ENCODE measurements around the gene KCNMB4. TPM values are rescaled to one million over a fixed set of nuclear protein-coding genes. Genes with fewer than 3 reads are reported as not detected.

Gene KCNMB4
- total and polyA plus RNA-seq, 7 donors, result 0.69 to 6.4 (median 4.7) TPM

DNA sequence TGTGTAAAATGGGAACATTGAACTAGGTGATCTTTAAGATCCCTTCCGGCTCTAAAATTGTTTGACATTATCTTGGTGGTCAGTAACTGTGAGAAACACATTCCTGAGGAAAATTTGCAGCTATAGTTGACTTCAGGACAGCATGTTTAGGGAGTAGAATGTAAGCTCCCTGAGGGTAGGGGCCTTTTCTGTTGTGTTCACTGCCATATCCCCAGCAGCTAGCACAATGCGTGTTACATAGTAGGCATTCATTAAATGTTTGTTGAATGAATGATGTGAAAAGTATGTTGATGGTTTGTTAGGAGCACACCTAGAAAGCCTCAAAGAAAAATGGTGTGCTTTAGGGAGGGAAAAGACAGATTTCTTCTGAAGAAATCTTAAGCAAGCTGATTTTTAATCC lies 38.5 kb upstream of the KCNMB4 start:
- Histone ChIP-seq H3K27me3 (no peaks in the 10 kb centered on the region), H3K36me3 (peaks cover 0 to 5% (median 2%) of the 10 kb centered on the region in 4 donors), H3K27ac (no peak overlapping the region), H3K4me3 (no peak overlapping the region), H3K4me1 (no peaks in the 10 kb centered on the region), H3K9me3 (no peaks in the 10 kb centered on the region)
- no peak for DNase-seq
- WGBS, 2 donors, result 97 to 98% methylated on average over 2 of the region's 2 CpGs
- intact Hi-C loops (cut with DNase I), result no loop called here
- no peak for TF ChIP-seq EP300 (IDR thresholded peaks at IDR 0.05)
- no peak for TF ChIP-seq POLR2AphosphoS5 (IDR thresholded peaks at IDR 0.05)
- TF ChIP-seq, protein P1, sequence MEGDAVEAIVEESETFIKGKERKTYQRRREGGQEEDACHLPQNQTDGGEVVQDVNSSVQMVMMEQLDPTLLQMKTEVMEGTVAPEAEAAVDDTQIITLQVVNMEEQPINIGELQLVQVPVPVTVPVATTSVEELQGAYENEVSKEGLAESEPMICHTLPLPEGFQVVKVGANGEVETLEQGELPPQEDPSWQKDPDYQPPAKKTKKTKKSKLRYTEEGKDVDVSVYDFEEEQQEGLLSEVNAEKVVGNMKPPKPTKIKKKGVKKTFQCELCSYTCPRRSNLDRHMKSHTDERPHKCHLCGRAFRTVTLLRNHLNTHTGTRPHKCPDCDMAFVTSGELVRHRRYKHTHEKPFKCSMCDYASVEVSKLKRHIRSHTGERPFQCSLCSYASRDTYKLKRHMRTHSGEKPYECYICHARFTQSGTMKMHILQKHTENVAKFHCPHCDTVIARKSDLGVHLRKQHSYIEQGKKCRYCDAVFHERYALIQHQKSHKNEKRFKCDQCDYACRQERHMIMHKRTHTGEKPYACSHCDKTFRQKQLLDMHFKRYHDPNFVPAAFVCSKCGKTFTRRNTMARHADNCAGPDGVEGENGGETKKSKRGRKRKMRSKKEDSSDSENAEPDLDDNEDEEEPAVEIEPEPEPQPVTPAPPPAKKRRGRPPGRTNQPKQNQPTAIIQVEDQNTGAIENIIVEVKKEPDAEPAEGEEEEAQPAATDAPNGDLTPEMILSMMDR (IDR thresholded peaks at IDR 0.05), result no peak
- no peak for TF ChIP-seq POLR2A (IDR thresholded peaks at IDR 0.05)

DNA sequence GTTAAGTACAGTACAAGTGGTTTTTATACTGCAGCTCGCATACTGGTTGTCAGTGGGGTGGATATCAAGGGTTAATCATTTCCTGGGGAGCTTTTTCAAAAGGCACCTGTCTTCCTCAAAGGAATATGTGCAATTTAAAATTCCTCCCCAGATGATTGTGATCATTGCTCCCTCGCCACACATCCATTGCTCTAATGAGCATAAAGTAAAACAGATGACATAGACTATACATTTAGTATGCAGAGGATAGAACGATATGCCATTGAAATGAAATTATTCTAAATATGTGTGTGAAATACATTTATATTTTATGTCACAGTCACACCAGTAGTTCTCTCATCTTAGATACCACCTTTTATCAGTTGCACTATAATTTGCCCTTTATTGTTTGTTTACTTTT lies 36.4 kb upstream of the KCNMB4 start:
- TF ChIP-seq POLR2A (IDR thresholded peaks at IDR 0.05) (no peak), EP300 (IDR thresholded peaks at IDR 0.05) (no peak), POLR2AphosphoS5 (IDR thresholded peaks at IDR 0.05) (no peak)
- TF ChIP-seq, protein P1 (IDR thresholded peaks at IDR 0.05), result no peak
- H3K27me3 ChIP-seq, result no peaks in the 10 kb centered on the region
- whole genome bisulfite sequencing, 2 donors, result 93 to 97% methylated on average over 3 of the region's 3 CpGs
- H3K9me3 ChIP-seq, result no peaks in the 10 kb centered on the region
- H3K4me1 ChIP-seq, result no peaks in the 10 kb centered on the region
- no peak for DNase-seq
- no peak overlapping the region for H3K4me3 ChIP-seq
- no peak overlapping the region for H3K27ac ChIP-seq
- H3K36me3 ChIP-seq, result no peaks in the 10 kb centered on the region
- intact Hi-C loops (cut with DNase I), result no loop called here

DNA sequence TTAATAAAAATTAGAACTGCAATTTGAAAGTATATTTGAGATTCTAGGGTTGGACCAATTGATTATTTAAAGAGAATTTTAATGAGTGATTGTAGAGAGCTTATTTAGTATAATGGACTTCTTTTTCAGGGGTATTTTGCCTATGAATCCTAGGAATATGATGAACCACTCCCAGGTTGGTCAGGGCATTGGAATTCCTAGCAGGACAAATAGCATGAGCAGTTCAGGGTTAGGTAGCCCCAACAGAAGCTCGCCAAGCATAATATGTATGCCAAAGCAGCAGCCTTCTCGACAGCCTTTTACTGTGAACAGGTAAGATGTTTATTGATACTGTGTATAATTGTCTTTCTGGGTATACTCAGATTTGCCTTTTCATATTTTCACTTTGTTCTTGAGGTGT lies 35.9 kb upstream of the KCNMB4 start:
- no peak overlapping the region for H3K4me3 ChIP-seq
- H3K4me1 ChIP-seq, result no peaks in the 10 kb centered on the region
- no peak for TF ChIP-seq POLR2AphosphoS5 (IDR thresholded peaks at IDR 0.05)
- TF ChIP-seq POLR2A (IDR thresholded peaks at IDR 0.05), result no peak
- TF ChIP-seq EP300 (IDR thresholded peaks at IDR 0.05), result no peak
- TF ChIP-seq, protein P1 (IDR thresholded peaks at IDR 0.05), result no peak
- intact Hi-C loops (cut with DNase I), result no loop called here
- no peaks in the 10 kb centered on the region for H3K36me3 ChIP-seq
- no peak overlapping the region for H3K27ac ChIP-seq
- H3K27me3 ChIP-seq, result no peaks in the 10 kb centered on the region
- DNase-seq, result no peak
- no peaks in the 10 kb centered on the region for H3K9me3 ChIP-seq
- WGBS, 2 donors, result 93 to 99% methylated on average over 2 of the region's 2 CpGs

DNA sequence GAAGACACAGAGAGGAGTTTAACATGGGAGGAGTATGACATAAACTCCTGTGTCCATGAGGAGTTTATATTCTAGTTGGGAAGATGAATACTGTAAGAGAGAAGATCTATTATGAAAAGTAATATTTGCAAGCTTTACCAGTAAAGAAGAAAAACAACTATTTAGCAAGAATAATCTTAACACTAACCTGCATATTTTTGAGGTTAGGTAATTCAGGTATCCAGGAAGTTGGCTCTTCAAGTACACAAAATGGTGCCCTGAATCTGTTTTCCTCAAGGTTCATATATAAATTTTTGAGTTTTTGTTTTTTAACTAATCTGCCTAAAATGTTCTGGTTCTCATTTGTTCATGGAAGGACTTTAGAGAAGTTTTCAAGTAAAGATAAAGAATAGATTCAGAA lies 33.9 kb upstream of the KCNMB4 start:
- Histone ChIP-seq H3K27me3 (no peaks in the 10 kb centered on the region), H3K9me3 (no peaks in the 10 kb centered on the region), H3K4me3 (no peak overlapping the region), H3K36me3 (peaks cover 0 to 13% (median 2%) of the 10 kb centered on the region in 4 donors), H3K4me1 (no peaks in the 10 kb centered on the region), H3K27ac (no peak overlapping the region)
- intact Hi-C loops (cut with DNase I), result no loop called here
- TF ChIP-seq POLR2A (IDR thresholded peaks at IDR 0.05), result no peak
- no peak for DNase-seq

DNA sequence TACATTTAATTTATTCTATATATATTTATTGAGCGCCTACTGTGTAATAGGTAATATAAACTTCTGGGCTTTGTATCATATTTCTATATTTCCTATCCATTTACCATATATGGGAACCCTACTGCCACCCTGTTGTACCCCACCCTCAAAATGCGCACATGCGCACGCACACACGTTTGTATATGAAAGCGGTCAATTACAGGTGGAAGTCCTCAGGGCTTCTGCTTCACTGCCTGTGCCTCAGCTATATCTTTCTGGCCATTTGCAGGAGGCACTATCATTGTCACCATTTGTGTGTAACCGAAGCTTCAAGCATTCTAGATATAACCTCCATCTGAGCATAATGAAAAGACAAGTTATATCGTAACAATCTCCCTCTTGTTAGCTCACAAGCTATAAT lies 31.3 kb upstream of the KCNMB4 start:
- no peaks in the 10 kb centered on the region for H3K9me3 ChIP-seq
- TF ChIP-seq, protein P1 (IDR thresholded peaks at IDR 0.05), result no peak
- no peak for TF ChIP-seq POLR2AphosphoS5 (IDR thresholded peaks at IDR 0.05)
- no peak for TF ChIP-seq EP300 (IDR thresholded peaks at IDR 0.05)
- TF ChIP-seq POLR2A (IDR thresholded peaks at IDR 0.05), result no peak
- no peak for DNase-seq
- H3K4me3 ChIP-seq, result no peak overlapping the region
- H3K36me3 ChIP-seq, result peaks cover 0 to 35% (median 13%) of the 10 kb centered on the region in 4 donors
- no peaks in the 10 kb centered on the region for H3K4me1 ChIP-seq
- no peaks in the 10 kb centered on the region for H3K27me3 ChIP-seq
- H3K27ac ChIP-seq, result no peak overlapping the region
- 96 to 97% methylated on average over 8 of the region's 8 CpGs for WGBS, 2 donors
- intact Hi-C loops (cut with DNase I), result no loop called here
